ENCODE results near the gene TMEM92. TPM values are rescaled to one million over a fixed set of nuclear protein-coding genes. Genes with fewer than 3 reads are reported as not detected.

Gene TMEM92
- total and polyA plus RNA-seq, 2 donors from 2014 or later = 2.4 TPM; not detected in 1

DNA sequence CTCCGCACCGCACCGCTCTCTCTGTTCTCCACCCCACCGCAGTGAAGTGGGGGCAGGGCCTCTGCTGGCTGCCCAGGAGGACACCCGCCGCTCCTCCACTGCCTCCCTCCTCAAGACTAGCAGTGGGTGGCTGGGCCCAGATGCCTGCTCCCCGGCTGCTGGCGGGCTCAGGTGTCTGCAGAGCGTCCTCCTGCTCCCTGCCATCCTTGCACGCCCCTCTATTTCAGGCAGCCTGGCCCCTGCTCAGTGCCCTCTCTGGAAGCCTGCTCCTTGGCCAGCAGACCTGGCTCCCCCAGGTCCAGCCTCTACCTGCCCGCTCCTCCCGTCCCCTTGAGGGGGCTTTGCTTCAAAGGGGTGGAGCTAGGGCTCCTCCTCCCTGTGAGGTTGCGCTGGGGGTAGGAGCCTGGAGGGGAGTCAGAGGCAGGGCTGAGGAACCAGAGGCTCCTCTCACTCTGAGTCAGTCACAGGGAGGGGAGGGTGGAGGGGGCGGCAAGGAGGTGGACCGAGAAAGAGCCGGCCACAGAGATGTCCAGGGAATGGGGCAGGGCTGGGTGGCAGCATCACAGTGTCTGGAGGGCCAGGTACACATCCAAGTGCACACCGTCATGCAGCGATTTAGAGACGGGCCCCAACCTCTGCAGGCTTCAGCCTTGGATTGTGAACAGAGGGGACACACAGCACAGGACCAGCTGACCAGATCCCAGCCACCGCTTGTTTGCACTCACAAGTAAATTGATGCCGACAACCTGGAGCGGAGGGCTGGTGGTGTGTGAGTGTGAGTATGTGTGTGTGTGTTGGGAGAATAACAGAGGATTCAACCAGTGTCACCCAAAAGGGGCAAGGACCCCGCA lies 9.8 kb upstream of the TMEM92 start:
- Histone ChIP-seq H3K27me3 (ENCODE audit: control insufficient read depth, insufficient read depth, low read length) (no peaks in the 10 kb centered on the region), H3K9me3 (ENCODE audit: control insufficient read depth in 2 of 3, insufficient read depth in 1 of 3, low read length in 3 of 3) (no peaks in the 10 kb centered on the region), H3K27ac (ENCODE audit: low read depth in 2 of 2, low read length in 2 of 2) (no peak overlapping the region), H3K9ac (ENCODE audit: low read length in 3 of 3) (no peak overlapping the region), H3K4me3 (ENCODE audit: low read length in 3 of 3) (no peak overlapping the region), H3K4me1 (ENCODE audit: control insufficient read depth in 2 of 3, insufficient read depth in 2 of 3, low read depth in 1 of 3, low read length in 3 of 3) (peaks cover 0 to 3% (median 2%) of the 10 kb centered on the region in 3 donors), H3K36me3 (ENCODE audit: control insufficient read depth in 2 of 3, insufficient read depth in 3 of 3, low read length in 3 of 3) (no peaks in the 10 kb centered on the region)
- TF ChIP-seq, protein P1, sequence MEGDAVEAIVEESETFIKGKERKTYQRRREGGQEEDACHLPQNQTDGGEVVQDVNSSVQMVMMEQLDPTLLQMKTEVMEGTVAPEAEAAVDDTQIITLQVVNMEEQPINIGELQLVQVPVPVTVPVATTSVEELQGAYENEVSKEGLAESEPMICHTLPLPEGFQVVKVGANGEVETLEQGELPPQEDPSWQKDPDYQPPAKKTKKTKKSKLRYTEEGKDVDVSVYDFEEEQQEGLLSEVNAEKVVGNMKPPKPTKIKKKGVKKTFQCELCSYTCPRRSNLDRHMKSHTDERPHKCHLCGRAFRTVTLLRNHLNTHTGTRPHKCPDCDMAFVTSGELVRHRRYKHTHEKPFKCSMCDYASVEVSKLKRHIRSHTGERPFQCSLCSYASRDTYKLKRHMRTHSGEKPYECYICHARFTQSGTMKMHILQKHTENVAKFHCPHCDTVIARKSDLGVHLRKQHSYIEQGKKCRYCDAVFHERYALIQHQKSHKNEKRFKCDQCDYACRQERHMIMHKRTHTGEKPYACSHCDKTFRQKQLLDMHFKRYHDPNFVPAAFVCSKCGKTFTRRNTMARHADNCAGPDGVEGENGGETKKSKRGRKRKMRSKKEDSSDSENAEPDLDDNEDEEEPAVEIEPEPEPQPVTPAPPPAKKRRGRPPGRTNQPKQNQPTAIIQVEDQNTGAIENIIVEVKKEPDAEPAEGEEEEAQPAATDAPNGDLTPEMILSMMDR (IDR thresholded peaks at IDR 0.05; ENCODE audit: borderline replicate concordance, extremely low read depth, insufficient read depth) = no peak
- intact Hi-C loops (cut with DNase I) = no loop called here
- FAIRE-seq (no peak), DNase-seq (peak in 3 of 5 donors; percentile 41 to 58 (median 54))

DNA sequence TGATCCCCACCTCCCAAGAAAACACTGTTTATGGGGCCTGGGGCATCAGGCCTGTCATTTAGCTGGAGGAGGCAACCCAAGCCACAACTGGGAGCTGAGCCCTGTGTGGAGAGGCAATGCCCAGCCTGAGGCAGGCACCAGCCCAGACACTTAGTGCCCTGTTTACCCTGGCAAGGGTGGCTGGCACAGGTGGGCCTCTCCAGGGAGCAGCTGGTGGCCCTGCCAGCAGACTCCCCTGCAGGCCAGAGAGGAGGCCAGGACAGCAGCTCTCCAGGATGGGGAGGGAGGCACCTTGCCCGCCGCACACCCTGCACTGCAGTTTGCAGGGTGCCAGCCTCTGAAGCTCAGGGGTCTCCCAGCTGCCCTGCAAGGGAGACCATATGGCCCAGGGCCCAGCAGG lies 9.1 kb upstream of the TMEM92 start:
- DNase-seq (peak in 1 of 5 donors; percentile 62), FAIRE-seq (no peak)
- Histone ChIP-seq H3K9ac (ENCODE audit: low read length in 3 of 3) (no peak overlapping the region), H3K9me3 (ENCODE audit: control insufficient read depth in 2 of 3, insufficient read depth in 1 of 3, low read length in 3 of 3) (no peaks in the 10 kb centered on the region), H3K4me1 (ENCODE audit: control insufficient read depth in 2 of 3, insufficient read depth in 2 of 3, low read depth in 1 of 3, low read length in 3 of 3) (peaks cover 0 to 3% (median 2%) of the 10 kb centered on the region in 3 donors), H3K27ac (ENCODE audit: low read depth in 2 of 2, low read length in 2 of 2) (no peak overlapping the region), H3K36me3 (ENCODE audit: control insufficient read depth in 2 of 3, insufficient read depth in 3 of 3, low read length in 3 of 3) (no peaks in the 10 kb centered on the region), H3K27me3 (ENCODE audit: control insufficient read depth, insufficient read depth, low read length) (no peaks in the 10 kb centered on the region), H3K4me3 (ENCODE audit: low read length in 3 of 3) (no peak overlapping the region)
- TF ChIP-seq, protein P1 (IDR thresholded peaks at IDR 0.05; ENCODE audit: borderline replicate concordance, extremely low read depth, insufficient read depth) = no peak
- intact Hi-C loops (cut with DNase I) = no loop called here

DNA sequence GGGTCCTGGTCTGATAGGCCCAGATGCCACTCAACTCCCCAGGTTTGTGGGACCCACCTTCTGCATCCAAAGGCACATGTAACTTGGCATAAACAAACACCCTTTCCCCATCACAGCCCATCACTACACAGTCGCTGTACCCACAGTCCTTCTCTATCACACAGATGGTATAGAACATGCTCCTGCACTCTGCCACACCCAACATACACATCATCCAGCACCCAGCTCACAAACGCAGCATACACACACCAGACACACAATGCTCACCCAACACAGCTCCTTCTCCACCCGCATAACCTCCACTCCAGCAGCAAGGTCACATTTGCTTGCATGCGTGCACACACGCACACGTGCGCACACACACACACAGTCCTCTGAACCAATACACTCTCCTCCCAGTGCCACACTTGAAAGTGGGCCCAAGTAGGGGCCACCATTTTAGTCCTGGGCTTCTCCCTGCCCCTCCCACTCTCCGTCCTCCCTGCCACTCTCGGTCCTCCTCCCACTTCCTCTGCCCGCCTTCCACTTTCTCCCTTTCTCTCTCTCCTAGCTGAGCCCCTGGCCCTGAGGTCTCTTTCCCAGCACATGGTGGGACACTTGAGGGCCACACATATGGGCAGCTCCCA lies 8.5 kb upstream of the TMEM92 start:
- DNase-seq = peak in 1 of 5 donors; percentile 52
- peaks cover 0 to 3% (median 2%) of the 10 kb centered on the region in 3 donors for H3K4me1 ChIP-seq (ENCODE audit: control insufficient read depth in 2 of 3, insufficient read depth in 2 of 3, low read depth in 1 of 3, low read length in 3 of 3)
- no peak overlapping the region for H3K27ac ChIP-seq (ENCODE audit: low read depth in 2 of 2, low read length in 2 of 2)
- TF ChIP-seq, protein P1 (IDR thresholded peaks at IDR 0.05; ENCODE audit: borderline replicate concordance, extremely low read depth, insufficient read depth) = no peak
- no peak for FAIRE-seq
- H3K4me3 ChIP-seq (ENCODE audit: low read length in 3 of 3) = no peak overlapping the region
- no peaks in the 10 kb centered on the region for H3K9me3 ChIP-seq (ENCODE audit: control insufficient read depth in 2 of 3, insufficient read depth in 1 of 3, low read length in 3 of 3)
- H3K36me3 ChIP-seq (ENCODE audit: control insufficient read depth in 2 of 3, insufficient read depth in 3 of 3, low read length in 3 of 3) = no peaks in the 10 kb centered on the region
- intact Hi-C loops (cut with DNase I) = no loop called here
- no peak overlapping the region for H3K9ac ChIP-seq (ENCODE audit: low read length in 3 of 3)
- H3K27me3 ChIP-seq (ENCODE audit: control insufficient read depth, insufficient read depth, low read length) = no peaks in the 10 kb centered on the region

Measured in kidney (tissue), 14 donors.